ENCODE data around the gene RMC1. TPM values are rescaled to one million over a fixed set of nuclear protein-coding genes. Genes with fewer than 3 reads are reported as not detected.
A peak's percentile ranks its signal among the peaks of the same experiment; 100 is the strongest.

Gene RMC1
- total RNA-seq, 2 donors from 2014 or later: 9.9 to 15.5 TPM

- TF ChIP-seq POLR2A (IDR thresholded peaks at IDR 0.05): no peak
- TF ChIP-seq, protein P1, sequence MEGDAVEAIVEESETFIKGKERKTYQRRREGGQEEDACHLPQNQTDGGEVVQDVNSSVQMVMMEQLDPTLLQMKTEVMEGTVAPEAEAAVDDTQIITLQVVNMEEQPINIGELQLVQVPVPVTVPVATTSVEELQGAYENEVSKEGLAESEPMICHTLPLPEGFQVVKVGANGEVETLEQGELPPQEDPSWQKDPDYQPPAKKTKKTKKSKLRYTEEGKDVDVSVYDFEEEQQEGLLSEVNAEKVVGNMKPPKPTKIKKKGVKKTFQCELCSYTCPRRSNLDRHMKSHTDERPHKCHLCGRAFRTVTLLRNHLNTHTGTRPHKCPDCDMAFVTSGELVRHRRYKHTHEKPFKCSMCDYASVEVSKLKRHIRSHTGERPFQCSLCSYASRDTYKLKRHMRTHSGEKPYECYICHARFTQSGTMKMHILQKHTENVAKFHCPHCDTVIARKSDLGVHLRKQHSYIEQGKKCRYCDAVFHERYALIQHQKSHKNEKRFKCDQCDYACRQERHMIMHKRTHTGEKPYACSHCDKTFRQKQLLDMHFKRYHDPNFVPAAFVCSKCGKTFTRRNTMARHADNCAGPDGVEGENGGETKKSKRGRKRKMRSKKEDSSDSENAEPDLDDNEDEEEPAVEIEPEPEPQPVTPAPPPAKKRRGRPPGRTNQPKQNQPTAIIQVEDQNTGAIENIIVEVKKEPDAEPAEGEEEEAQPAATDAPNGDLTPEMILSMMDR (IDR thresholded peaks at IDR 0.05): no peak
- H3K27me3 ChIP-seq: no peaks in the 10 kb centered on the region
- no peak overlapping the region for H3K4me3 ChIP-seq
- no peak for ATAC-seq
- DNase-seq: no peak
- H3K9me3 ChIP-seq: no peaks in the 10 kb centered on the region
- intact Hi-C loops (cut with DNase I): no loop called here
- H3K36me3 ChIP-seq (replicated peaks in 1 of 2; ENCODE audit: insufficient read depth in 1 of 2, low read depth in 2 of 2): peaks cover 20 to 65% of the 10 kb centered on the region in 2 donors
- H3K4me1 ChIP-seq: no peaks in the 10 kb centered on the region
- no peak overlapping the region for H3K27ac ChIP-seq
- WGBS, 2 donors: 77 to 78% methylated on average over 12 of the region's 12 CpGs
Measured at GRCh38 chr18:23523429-23524212, 20.3 kb downstream of the RMC1 start.

GRCh38 chr18:23524213-23524707 is 20.9 kb downstream of the RMC1 start:
- Histone ChIP-seq H3K4me3 (no peak overlapping the region), H3K9me3 (no peaks in the 10 kb centered on the region), H3K27me3 (no peaks in the 10 kb centered on the region), H3K27ac (no peak overlapping the region), H3K4me1 (no peaks in the 10 kb centered on the region), H3K36me3 (replicated peaks in 1 of 2; ENCODE audit: insufficient read depth in 1 of 2, low read depth in 2 of 2) (peaks cover 20 to 64% of the 10 kb centered on the region in 2 donors)
- no peak for TF ChIP-seq POLR2A (IDR thresholded peaks at IDR 0.05)
- TF ChIP-seq, protein P1 (IDR thresholded peaks at IDR 0.05): no peak
- 80 to 88% methylated on average over 9 to 14 of the region's 14 CpGs for WGBS, 2 donors
- DNase-seq (no peak), ATAC-seq (no peak)
- intact Hi-C loops (cut with DNase I): no loop called here

DNA sequence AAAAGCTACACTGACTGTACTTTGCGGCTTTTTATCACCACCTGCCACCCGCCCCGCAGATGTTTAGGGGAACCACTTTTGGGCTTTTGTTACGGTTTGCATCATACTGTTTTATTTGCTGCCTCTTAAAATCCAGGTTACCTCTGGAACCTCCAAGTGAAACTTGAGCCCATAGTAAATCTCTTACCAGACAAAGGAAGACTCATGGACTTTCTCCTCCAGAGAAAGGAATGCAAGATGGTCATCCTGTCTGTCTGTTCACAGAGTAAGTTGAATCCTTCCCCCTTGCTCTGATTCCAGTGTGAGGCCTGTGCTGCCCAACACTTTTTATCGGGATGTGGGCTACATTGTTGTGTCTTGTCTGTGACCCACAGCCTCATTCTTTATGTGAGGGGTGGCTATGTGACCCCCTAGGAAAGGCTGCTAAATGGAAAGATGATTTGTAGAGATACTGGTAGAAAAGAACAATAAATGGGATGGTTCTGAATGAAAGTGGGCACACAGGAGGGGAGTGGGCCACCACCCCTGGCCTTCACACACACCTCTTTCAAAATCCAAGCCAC is 23.3 kb downstream of the RMC1 start:
- no peaks in the 10 kb centered on the region for H3K9me3 ChIP-seq
- TF ChIP-seq POLR2A (IDR thresholded peaks at IDR 0.05): no peak
- TF ChIP-seq, protein P1 (IDR thresholded peaks at IDR 0.05): no peak
- no peak overlapping the region for H3K27ac ChIP-seq
- H3K4me1 ChIP-seq: no peaks in the 10 kb centered on the region
- no peak for DNase-seq
- intact Hi-C loops (cut with DNase I): no loop called here
- ATAC-seq: no peak
- no peak overlapping the region for H3K4me3 ChIP-seq
- 91% methylated on average over 5 of the region's 5 CpGs for WGBS, 2 donors
- H3K27me3 ChIP-seq: no peaks in the 10 kb centered on the region
- peaks cover 12 to 60% of the 10 kb centered on the region in 2 donors for H3K36me3 ChIP-seq (replicated peaks in 1 of 2; ENCODE audit: insufficient read depth in 1 of 2, low read depth in 2 of 2)

DNA sequence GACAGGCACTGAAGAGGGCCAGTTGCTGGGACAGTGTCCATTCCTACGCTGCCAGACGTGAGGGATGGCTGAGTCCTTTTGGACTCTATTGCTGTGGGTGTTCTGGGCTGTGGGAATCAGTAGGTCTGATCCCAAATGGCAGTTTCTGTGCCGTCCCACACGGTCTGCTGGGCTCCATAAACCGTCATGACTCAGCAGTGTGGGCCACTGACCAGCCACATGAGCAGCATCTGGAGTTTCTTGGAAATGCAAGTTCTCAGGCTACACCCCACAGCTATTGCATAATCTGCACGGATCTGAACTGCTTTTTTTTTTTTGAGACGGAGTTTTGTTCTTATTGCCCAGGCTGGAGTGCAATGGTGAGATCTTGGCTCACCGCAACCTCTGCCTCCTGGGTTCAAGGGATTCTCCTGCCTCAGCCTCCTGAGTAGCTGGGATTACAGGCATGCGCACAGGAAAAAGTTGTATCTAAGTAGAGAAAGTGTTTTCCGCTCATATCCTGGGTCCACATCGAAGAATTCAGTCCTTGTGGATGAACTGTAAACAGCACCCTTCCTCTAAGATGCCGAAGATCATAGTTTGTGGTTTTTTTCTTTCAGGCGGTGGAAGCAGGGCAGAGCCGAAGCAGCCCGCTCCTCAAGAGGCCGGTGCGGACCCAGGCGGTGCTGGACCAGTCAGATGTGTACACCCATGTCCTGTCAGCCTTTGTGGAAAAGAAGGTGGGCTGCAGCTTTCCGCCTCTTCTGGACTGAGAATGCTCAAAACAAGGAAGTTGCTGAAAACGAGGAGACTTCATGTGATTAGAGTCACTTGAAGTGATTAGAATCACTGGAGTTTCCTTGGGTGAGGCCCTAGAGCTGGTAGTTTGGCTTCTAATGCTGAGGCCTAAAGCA is 25.5 kb downstream of the RMC1 start:
- H3K9me3 ChIP-seq: no peaks in the 10 kb centered on the region
- 82 to 88% methylated on average over 20 of the region's 20 CpGs for WGBS, 2 donors
- H3K27me3 ChIP-seq: no peaks in the 10 kb centered on the region
- no peak overlapping the region for H3K27ac ChIP-seq
- DNase-seq: peak; percentile 17 to 46 (median 18)
- TF ChIP-seq, protein P1 (IDR thresholded peaks at IDR 0.05): no peak
- TF ChIP-seq POLR2A (IDR thresholded peaks at IDR 0.05): no peak
- no peaks in the 10 kb centered on the region for H3K4me1 ChIP-seq
- peaks cover 2 to 57% of the 10 kb centered on the region in 2 donors for H3K36me3 ChIP-seq (replicated peaks in 1 of 2; ENCODE audit: insufficient read depth in 1 of 2, low read depth in 2 of 2)
- H3K4me3 ChIP-seq: no peak overlapping the region
- intact Hi-C loops (cut with DNase I): no loop called here
- ATAC-seq: peak; percentile 63
